ENCODE measurements around the gene MRPL49. TPM values are rescaled to one million over a fixed set of nuclear protein-coding genes. Genes with fewer than 3 reads are reported as not detected.

The MRPL49 gene
- total and polyA plus RNA-seq, 2 of the 8 experiments (the other 6 are each of a cell fraction or from before 2014, with no cell fraction given), result 54.0 to 84.8 TPM

GRCh38 chr11:65110354-65110861 is 11.7 kb upstream of the MRPL49 start (continued):
- TF ChIP-seq EGR1 (IDR thresholded peaks at IDR 0.05; ENCODE audit: borderline replicate concordance, low read depth, low read length) (no peak), MAX (IDR thresholded peaks at IDR 0.05) (no peak), E2F6 (IDR thresholded peaks at IDR 0.05) (no peak), CHD2 (IDR thresholded peaks at IDR 0.05; ENCODE audit: low read length) (no peak), CBX5 (IDR thresholded peaks at IDR 0.05; ENCODE audit: low read depth, low read length) (no peak), YY1 (IDR thresholded peaks at IDR 0.05; ENCODE audit: low read depth, low read length) (0 out of 2 replicates have a peak, but pooled peaks have one; percentile 29), KDM1A (IDR thresholded peaks at IDR 0.05; ENCODE audit: borderline replicate concordance, low read length) (no peak), BCL11A (IDR thresholded peaks at IDR 0.05; ENCODE audit: low read depth in 2 of 2, low read length in 2 of 2) (no peak), CREB1 (IDR thresholded peaks at IDR 0.05) (no peak), BACH1 (IDR thresholded peaks at IDR 0.05; ENCODE audit: low read length) (no peak), CTBP2 (IDR thresholded peaks at IDR 0.05; ENCODE audit: borderline replicate concordance, insufficient read depth, insufficient read length, low read length) (no peak), SP2 (IDR thresholded peaks at IDR 0.05; ENCODE audit: low read length) (no peak), CHD1 (IDR thresholded peaks at IDR 0.05; ENCODE audit: low read depth, low read length) (no peak), KDM4A (IDR thresholded peaks at IDR 0.05; ENCODE audit: low read depth, low read length, severe bottlenecking) (no peak), SRF (IDR thresholded peaks at IDR 0.05; ENCODE audit: low read depth, low read length) (no peak), CEBPB (IDR thresholded peaks at IDR 0.05; ENCODE audit: low read depth, low read length) (no peak), RFX5 (IDR thresholded peaks at IDR 0.05; ENCODE audit: borderline replicate concordance, low read depth, low read length) (no peak), POLR2AphosphoS5 (IDR thresholded peaks at IDR 0.05; ENCODE audit: low read depth, low read length) (0 out of 2 replicates have a peak, but pooled peaks have one; percentile 20), RXRA (IDR thresholded peaks at IDR 0.05; ENCODE audit: insufficient read depth, low read depth, low read length) (no peak)

Measured in H1 (cell line).